ENCODE results near the gene DIO3. TPM values are rescaled to one million over a fixed set of nuclear protein-coding genes. Genes with fewer than 3 reads are reported as not detected.
A peak's percentile ranks its signal among the peaks of the same experiment; 100 is the strongest.

Gene DIO3
- total RNA-seq, 1 donor from 2014 or later = 0.51 TPM

GRCh38 chr14:101561897-101562490, 699 bp downstream of the DIO3 start:
- H3K4me1 Mint-ChIP-seq = peaks cover 13% of the 10 kb centered on the region
- peaks cover 91% of the 10 kb centered on the region for H3K27me3 Mint-ChIP-seq (ENCODE audit: low read depth)
- H3K4me3 Mint-ChIP-seq = peak overlapping the region; percentile 62
- TF ChIP-seq, protein P1, sequence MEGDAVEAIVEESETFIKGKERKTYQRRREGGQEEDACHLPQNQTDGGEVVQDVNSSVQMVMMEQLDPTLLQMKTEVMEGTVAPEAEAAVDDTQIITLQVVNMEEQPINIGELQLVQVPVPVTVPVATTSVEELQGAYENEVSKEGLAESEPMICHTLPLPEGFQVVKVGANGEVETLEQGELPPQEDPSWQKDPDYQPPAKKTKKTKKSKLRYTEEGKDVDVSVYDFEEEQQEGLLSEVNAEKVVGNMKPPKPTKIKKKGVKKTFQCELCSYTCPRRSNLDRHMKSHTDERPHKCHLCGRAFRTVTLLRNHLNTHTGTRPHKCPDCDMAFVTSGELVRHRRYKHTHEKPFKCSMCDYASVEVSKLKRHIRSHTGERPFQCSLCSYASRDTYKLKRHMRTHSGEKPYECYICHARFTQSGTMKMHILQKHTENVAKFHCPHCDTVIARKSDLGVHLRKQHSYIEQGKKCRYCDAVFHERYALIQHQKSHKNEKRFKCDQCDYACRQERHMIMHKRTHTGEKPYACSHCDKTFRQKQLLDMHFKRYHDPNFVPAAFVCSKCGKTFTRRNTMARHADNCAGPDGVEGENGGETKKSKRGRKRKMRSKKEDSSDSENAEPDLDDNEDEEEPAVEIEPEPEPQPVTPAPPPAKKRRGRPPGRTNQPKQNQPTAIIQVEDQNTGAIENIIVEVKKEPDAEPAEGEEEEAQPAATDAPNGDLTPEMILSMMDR (conservative IDR thresholded peaks at IDR 0.05) = no peak
- H3K27ac Mint-ChIP-seq (ENCODE audit: unreplicated experiment) = no peak overlapping the region
- H3K36me3 Mint-ChIP-seq (ENCODE audit: low read depth) = no peaks in the 10 kb centered on the region
- no peaks in the 10 kb centered on the region for H3K9me3 Mint-ChIP-seq
- DNase-seq (ENCODE audit: low read depth, low spot score) = no peak

DNA sequence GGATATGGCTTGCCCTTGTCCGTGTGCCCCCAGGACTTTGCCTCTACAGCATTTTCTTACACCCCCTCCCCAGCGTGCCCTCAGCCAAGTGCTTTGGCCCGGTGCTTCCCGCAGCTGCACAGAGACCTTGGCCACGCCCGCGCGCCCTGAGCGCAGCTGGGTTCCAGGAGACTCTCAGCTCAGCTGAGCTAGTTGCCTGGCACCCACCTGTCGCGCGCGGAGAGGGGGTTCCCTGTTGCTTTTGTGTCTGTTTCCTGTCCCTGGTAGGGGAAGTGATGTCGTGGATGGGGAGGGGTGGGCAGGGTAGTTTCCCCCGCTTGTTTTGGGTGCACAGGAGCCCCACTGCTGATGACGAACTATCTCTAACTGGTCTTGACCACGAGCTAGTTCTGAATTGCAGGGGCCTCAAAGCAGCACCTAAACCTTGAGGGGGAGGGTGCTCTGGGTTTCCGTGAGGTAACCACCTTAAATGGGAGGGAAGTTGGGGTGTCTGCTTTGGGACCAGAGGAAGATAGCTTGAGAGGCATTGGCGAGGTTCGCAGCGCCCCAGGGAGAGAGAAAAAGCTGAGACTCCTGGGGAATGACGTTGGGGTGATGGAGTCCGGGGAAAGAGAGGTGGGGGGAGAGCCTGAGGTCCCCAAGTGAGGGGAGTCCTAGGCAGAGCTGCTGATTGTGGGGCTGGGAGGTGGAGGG, 1.5 kb downstream of the DIO3 start:
- peak overlapping the region; percentile 62 for H3K4me3 Mint-ChIP-seq
- no peak for DNase-seq (ENCODE audit: low read depth, low spot score)
- peaks cover 13% of the 10 kb centered on the region for H3K4me1 Mint-ChIP-seq
- H3K9me3 Mint-ChIP-seq = no peaks in the 10 kb centered on the region
- TF ChIP-seq, protein P1 (conservative IDR thresholded peaks at IDR 0.05) = no peak
- no peak overlapping the region for H3K27ac Mint-ChIP-seq (ENCODE audit: unreplicated experiment)
- H3K36me3 Mint-ChIP-seq (ENCODE audit: low read depth) = no peaks in the 10 kb centered on the region
- H3K27me3 Mint-ChIP-seq (ENCODE audit: low read depth) = peaks cover 91% of the 10 kb centered on the region

DNA sequence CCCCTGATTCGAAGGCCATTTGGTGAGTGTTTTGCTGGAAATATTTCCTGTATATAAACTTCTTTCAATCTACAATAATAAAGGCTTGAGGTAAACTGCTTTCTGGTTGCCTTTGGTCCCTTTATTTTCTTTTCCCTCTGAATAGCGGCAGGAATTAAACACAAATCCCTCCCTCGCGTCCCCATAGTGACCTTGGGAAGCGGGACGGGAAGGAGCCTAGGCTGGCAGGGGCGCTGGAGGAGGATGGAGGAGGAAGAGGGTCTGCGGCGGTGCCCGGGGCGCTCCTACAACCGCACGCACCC, 2.0 kb downstream of the DIO3 start:
- Mint-ChIP-seq H3K4me3 (peak overlapping the region; percentile 16), H3K27me3 (ENCODE audit: low read depth) (peaks cover 91% of the 10 kb centered on the region), H3K9me3 (no peaks in the 10 kb centered on the region), H3K4me1 (peaks cover 17% of the 10 kb centered on the region), H3K36me3 (ENCODE audit: low read depth) (no peaks in the 10 kb centered on the region), H3K27ac (ENCODE audit: unreplicated experiment) (no peak overlapping the region)
- TF ChIP-seq, protein P1 (conservative IDR thresholded peaks at IDR 0.05) = no peak
- no peak for DNase-seq (ENCODE audit: low read depth, low spot score)

GRCh38 chr14:101563654-101564443, 2.6 kb downstream of the DIO3 start:
- DNase-seq (ENCODE audit: low read depth, low spot score) = no peak
- no peaks in the 10 kb centered on the region for H3K9me3 Mint-ChIP-seq
- H3K27ac Mint-ChIP-seq (ENCODE audit: unreplicated experiment) = no peak overlapping the region
- TF ChIP-seq, protein P1 (conservative IDR thresholded peaks at IDR 0.05) = no peak
- H3K27me3 Mint-ChIP-seq (ENCODE audit: low read depth) = peaks cover 88% of the 10 kb centered on the region
- H3K4me1 Mint-ChIP-seq = peaks cover 22% of the 10 kb centered on the region
- H3K36me3 Mint-ChIP-seq (ENCODE audit: low read depth) = no peaks in the 10 kb centered on the region
- peak overlapping the region; percentile 23 for H3K4me3 Mint-ChIP-seq

GRCh38 chr14:101564444-101564776, 3.1 kb downstream of the DIO3 start:
- peak overlapping the region; percentile 23 for H3K4me3 Mint-ChIP-seq
- H3K36me3 Mint-ChIP-seq (ENCODE audit: low read depth) = no peaks in the 10 kb centered on the region
- H3K27me3 Mint-ChIP-seq (ENCODE audit: low read depth) = peaks cover 82% of the 10 kb centered on the region
- peaks cover 22% of the 10 kb centered on the region for H3K4me1 Mint-ChIP-seq
- H3K9me3 Mint-ChIP-seq = no peaks in the 10 kb centered on the region
- H3K27ac Mint-ChIP-seq (ENCODE audit: unreplicated experiment) = no peak overlapping the region
- no peak for DNase-seq (ENCODE audit: low read depth, low spot score)
- TF ChIP-seq, protein P1 (conservative IDR thresholded peaks at IDR 0.05) = no peak

Data from neural crest cell (in vitro differentiated cells).